ENCODE data around the gene AMFR.

AMFR gene

DNA sequence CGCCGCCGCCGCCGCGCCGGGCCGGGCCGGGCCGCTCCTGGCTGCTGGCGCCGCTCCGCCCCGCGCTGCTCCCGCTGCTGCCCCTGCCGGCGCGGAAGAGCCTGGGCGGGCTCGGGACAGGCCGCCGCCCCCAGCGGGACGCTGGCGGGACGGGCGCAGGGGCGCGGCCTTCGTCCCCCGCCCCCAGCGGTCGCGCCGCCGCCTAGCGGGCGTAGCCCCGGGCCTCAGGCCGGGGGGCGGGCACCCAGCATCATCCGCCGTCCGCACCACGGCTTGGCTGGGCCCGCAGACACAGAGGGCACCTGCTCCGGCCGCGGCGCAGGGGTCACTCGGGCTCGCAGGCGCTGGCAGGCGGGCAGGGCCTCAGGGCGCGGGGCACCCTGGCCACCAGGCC lies at the start of gene AMFR:
TSS of gene AMFR (minus strand) at position 107 of the 394 bp plus-strand sequence. CDS start 218 bp downstream, outside the sequence.
- peak; percentile 43 to 52 for DNase-seq

DNA sequence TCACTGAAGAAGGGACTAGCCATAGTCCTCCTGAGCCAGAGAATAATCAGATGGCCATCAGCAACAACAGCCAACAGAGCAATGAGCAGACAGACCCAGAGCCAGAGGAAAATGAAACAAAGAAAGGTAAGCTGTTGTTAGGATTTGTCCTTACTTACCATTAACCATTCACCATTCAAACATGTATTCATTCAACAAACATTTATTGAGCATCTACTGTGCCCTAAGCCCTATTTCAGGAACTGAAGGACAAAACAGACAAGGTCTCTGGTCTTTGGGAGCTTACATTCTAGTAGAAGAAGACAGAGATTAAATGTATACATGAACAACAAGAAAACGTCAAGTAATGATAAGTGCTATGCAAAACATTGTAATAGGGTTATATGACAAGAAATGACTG lies 45.3 kb upstream of the AMFR start:
- no peak for DNase-seq

DNA sequence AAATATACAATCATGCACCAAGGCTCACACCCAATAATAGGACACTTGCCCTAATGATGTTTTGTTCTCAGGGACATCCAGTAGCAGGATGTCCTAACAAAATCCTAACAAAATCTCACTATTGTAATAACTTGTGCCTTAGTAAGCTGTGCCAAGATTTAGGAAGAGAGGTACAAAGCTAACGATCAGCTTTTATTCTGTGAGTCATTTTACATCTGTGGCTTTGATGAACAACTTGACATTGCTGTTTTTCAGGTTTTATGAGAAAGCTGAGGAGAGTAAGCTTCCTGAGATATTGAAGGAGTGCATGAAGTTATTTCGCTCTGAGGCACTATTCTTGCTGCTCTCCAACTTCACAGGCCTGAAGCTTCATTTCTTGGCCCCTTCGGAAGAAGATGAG lies 44.9 kb upstream of the AMFR start:
- DNase-seq = no peak

DNA sequence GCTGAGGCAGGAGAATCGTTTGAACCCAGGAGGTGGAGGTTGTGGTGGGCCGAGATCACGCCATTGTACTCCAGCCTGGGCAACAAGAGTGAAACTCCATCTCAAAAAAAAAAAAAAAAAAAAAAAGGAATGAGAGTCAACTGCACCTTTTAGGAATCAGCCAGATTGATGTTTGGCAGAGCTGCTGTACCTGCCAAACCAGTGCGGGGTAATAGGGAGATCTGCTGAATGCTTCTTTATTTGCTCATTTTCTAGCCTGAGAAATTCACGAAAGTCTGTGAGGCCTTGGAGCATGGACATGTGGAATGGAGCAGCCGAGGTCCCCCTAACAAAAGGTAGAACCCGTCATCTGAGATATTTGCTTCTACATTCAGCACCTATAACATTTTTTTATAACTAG lies 44.4 kb upstream of the AMFR start:
- no peak for DNase-seq

DNA sequence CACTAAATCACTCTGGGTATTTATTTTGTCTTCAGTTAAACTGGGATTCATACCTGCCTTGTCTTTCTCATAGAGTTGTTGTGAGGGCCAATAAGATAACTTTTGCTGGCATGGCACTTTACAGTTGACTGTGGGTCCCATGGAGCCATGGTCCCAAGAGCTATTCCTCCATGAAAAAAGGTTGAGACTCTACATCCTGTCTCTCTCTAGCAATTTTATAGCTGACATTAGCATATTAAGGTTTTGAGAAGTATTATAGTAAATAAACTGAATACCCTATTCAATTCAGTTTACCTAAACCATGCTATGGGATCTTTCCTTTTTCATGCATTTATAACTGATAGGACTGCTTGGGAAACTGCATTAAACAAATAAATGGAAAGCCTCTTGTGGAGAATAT lies 43.5 kb upstream of the AMFR start:
- no peak for DNase-seq

DNA sequence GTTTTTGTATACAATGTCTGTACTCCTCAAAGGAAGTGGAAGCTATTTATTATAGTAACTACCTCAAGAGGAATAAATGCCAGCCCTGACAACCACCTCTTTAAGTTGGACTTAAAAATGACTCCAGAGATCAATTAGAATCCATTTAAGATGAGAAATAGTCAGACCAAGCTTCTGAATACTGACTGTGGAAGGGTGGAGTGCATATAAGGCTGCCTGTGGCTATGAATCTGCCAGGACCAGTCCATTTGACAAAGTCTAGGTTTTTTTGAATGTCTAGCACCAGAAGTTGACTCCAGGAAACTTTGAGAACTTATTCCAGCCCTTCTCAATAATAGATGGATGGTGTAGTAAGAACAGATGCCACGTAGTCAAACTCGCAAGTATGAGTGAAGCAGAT lies 41.0 kb upstream of the AMFR start:
- no peak for DNase-seq

DNA sequence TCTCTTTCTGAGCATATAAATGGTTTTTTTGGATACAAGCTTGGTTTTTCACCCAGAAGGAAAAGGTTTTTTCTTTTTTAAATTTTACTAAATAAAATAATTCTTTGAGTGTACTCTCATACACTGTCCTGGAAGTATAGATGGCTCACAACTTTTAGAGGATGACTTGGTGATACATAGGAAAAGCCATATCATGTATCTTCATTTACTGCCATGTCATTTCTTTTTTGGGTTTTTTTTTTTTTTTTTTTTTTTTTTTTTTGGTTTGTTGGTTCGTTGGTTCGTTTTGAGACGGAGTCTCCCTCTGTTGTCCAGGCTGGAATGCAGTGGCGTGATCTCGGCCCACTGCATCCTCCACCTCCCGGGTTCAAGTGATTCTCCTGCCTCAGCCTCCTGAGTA lies 37.8 kb upstream of the AMFR start:
- no peak for DNase-seq

DNA sequence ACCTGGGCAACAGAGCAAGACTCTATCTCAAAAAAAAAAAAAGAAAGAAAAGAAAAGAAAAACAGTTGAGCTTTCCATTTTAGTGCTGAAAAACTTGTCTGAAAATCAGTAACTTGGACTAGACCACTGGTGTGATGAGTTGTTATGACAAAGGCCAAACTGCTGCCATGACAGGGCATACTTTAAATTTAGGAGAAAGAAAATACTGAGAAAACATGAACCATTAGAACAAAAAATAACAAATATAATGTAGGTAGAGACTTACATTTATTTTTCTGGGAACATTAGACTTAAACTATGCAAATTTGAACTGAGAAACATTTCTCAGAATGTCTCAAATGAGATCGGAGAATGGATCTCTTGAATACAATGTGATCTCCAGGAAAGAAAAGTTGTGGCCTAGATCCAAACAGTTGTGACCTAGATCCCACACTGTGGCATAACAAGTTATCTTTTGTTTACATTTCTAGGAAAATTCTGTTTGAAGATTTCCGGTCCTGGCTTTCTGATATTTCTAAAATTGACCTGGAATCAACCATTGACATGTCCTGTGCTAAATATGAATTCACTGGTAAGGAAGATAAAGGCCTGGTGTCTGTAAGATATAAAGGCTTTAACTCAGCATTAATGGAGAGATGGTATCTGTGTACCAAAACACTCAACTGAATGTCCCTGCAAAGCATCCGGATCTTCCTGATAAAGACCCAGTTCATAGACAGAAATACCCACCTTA lies 36.9 kb upstream of the AMFR start:
- DNase-seq = no peak

DNA sequence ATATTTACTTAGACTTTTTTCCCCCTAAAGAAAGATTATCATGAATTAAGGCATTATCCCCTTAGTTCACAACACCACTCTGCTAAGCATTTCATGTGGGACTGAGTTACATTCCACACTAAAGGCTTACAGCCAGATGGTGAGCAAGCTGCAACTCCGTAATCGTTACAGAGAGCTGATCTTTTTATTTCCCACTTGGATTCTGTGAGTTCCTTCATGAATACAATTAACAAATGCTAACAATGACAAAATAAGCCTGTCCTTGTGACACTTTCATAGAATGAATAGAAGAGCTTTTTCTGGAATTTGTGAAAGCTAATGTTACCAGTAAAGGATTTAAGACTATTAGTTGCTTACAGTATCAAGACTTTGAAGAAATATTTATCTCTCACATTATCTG lies 34.8 kb upstream of the AMFR start:
- no peak for DNase-seq

DNA sequence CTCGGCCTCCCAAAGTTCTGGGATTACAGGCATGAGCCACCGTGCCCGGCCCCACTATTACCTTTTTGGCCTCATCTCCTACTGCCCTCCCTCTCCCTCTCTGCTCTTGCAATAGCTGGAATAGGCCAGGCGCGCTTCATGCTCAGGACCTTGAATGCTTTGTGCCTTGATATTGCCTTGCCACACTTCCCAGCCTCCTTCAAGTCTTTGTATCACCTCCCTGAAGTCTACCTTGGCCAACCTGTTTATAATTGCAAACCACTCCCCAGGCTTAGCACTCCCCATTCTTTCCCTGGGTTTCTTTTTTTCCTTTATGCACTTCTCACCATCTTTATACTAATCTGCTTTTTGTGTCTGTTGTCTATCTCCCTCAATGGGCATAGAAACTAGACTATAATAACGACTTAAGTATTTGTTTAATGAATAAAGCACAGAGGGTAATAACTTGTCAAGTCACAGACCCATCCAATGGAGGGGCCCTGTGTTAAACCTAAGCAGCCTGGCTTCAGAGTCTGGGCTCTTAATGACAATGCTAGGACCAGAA lies 32.7 kb upstream of the AMFR start:
- DNase-seq = no peak

DNA sequence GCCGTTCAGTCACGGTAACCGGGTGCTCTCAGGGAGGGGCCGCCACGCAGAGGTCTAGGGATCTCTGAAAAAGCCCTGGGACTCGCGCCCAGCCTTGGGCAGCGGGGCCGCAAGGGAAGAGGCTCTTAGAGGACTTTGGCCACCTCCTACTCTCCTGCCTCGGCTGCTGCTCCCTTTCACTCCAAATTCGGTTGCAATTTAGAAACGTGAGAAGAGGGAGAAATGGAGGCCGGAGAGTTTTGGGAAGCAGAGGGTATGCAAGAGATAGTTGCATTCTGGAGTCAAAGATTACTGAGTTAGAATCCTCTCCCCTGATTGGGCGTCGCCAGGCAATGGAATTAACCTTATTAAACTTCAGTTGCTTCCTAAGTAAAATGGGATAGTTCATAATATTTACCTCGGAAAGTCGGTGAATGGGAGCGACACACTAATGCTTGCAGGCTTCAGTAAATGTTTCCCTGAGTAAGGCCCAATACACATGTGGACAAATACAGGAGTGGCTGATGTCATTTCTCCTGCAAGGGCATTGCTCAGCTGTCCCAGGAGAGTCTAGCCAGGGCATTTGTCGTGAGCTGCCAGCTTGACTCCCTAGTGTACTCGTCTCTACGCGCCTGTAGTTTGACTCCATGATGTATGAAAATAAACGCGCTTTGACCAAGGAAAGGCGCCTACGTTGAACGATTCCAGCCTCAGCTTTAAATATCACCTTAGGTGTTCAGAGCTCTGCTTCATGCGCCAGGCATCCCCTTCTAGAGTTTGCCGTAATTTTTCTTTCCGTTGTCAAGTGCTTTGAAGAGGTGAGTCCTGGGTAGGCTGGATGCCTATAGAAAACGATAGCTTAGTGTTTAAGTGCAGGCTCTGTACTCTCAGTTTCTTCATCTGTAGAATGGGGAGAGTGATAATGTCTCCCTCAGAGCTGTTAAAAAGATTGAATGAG lies 26.7 kb upstream of the AMFR start:
- peak; percentile 78 to 82 for DNase-seq

DNA sequence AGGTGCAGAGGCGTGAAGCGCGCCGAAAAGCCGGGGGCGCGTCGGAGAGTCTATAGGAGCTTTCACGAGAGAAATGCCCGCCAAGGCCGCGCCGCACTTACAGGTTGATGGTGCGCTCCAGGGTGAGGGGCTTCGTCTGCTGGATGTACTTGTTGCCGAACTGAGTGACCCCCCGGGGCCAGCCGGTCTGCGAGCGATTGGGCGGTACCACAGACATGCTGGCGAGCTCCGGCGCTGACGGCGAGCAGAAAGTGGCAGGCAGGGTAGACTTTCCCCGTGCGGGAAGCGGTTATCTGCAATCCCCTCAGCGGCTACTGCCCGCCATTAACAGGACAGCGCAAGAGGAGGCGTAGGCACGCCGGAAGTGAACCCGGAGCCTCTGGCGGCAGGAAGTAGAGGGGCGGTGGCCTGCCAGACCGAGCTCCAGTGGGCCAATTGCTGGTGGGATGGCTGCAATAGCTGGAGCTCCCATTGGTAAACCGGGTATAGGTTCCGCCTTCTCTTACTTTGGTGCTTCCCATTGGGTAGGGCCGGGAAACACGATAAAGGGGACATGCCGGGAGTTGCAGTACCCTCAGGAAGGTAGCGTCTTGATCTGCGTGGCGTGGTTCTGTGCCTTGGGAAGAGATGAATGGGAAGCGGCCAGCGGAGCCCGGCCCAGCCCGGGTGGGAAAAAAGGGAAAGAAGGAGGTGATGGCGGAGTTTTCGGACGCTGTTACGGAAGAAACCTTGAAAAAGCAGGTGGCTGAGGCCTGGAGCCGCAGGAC lies 25.8 kb upstream of the AMFR start, which contains the start of the genes NUDT21 and OGFOD1:
TSS of gene NUDT21 (minus strand) at position 347 of the 767 bp plus-strand sequence. CDS start at position 217, 130 bp downstream.
TSS of gene OGFOD1 (plus strand) at position 569 of the 767 bp plus-strand sequence. CDS start at position 628, 59 bp downstream.
- DNase-seq = peak; percentile 99 to 100

DNA sequence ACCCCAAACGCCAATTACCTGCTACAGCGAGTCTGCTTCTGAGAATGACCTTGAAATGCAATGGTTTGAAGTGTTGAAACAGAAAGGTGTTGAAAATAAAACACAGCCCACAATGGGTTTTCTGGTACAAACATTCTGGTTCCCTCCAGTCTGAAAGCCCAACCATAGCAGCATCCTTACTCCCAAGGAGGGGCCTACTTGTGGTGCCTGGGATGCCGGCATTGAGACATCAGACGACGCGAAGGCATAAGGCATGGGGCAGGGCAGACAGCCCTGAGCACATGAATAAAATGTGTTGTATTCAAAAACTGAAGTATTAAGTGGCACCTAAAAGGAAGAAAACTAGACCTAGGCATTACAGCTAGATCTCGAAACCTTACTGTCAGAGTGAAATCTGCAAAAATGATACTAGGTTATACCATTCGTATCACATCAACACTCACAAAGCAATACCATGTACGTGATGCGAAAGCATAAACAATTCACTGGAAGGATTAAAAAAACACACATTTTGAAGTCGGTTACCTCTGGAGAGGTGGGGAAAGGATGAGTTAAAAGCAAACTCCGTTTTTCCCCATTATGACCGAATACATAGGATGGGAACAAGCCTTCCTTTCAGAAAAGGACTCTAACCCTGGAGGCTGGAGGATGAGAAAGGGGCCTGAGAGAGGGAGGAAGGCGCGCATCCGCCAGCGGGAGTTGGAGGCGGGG lies 25.1 kb upstream of the AMFR start:
- DNase-seq = peak; percentile 3 to 16

DNA sequence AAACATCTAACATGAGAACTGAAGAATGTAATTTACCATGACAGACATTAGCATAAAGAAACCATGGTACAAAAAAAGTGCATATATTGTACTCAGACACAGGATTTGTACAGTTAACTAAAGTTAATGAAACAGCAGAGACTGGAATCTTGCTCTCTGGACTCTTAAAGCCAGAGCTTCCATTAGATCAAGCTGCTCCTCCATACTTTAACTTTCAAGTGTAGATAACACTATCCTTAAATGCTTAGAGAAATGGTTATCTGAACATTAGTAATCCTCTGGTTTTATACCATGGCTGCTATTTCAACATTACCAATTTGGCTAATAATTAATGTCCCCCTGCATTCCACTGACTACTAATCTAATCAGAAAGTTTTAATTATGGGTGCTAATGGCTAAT lies 22.7 kb upstream of the AMFR start:
- no peak for DNase-seq

DNA sequence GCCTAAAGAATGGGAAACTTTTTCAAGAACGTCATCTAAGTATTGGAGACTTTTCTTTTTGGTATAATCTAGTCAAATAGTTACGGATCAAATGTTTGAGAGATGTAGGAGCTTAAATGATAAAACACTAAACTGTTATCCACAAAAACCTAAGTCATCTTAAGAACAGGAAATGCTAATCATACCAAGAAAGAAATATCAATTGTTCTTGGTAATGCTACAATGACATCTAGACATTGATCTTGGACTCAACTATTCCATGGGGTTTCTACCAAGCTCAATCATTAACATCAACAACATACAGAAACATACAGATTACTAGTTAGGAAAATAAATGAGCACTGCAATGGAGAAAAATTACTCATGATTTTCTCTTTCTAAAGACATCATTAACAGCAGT lies 21.9 kb upstream of the AMFR start:
- no peak for DNase-seq

DNA sequence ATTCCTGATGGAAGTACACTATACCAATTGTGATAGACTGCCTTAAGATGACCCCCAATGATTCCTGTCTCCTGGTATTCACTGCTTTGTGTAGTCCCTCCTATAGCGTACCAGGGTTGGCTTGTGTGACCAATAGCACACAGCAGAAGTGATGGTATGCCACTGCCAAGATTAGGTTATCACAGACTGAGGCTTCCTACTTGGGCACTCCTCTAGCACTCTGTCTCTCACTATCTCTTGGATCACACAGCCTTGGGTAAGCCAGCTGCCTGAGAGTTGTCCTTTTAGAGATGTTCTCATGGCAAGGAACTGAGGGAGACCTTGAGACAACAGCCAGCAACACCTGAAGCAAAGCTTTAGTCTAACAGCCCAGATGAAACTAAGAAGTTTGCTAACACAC lies 12.7 kb upstream of the AMFR start:
- no peak for DNase-seq

DNA sequence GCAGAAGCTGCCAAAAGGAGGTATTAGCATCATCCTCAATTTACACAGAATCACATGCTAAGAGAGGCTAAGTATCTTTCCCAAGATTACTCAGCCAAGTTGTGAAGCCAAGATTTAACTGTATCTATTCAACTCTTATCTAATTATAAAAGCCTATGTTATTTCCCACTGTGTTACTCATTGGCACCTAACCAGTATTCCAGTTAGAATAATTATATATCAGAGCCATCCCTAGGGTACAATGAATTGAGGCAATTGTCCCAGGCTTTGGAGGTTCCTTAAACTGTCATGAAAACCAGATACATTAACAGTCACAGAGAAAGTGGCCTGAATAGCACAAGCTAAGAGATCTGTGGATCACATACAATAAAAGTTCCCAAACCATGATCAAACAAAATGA lies 10.9 kb upstream of the AMFR start:
- no peak for DNase-seq

DNA sequence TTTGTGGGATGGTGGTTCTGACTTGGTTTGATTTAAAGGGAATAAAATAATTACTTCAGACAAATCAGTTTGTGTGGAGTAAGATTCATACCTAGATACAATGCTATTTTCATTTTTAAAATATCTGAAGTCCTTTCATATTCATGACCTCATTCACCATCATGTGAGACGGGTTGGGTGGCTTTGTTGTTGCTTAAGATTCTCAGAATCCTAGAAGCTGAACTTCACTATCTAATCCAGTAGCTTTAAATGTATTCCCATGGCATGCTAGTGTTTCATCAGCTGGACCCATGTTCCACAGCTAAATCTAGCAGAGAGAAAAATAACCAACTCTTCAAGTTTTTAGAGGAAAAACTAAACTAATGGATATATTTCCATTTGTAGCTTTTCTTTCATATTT lies 2.7 kb upstream of the AMFR start:
- DNase-seq = no peak

DNA sequence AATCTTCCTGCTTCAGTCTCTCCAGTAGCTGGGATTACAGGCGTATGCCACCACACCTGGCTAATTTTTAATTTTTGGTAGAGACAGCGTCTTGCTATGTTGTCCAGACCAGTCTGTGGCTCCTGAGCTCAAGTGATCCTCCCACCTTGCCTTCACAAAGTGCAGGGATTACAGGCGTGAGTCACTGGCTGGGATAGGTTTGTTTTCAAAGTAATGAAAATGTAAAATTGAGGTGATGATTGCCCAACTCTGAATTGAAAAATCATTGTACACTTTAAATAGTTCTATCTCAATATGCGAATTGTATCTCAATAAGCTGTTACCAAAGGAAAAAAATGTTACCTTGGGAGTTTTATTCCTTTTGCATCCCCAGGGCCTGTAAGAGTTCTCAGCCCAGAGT lies 1.2 kb upstream of the AMFR start:
- no peak for DNase-seq

DNA sequence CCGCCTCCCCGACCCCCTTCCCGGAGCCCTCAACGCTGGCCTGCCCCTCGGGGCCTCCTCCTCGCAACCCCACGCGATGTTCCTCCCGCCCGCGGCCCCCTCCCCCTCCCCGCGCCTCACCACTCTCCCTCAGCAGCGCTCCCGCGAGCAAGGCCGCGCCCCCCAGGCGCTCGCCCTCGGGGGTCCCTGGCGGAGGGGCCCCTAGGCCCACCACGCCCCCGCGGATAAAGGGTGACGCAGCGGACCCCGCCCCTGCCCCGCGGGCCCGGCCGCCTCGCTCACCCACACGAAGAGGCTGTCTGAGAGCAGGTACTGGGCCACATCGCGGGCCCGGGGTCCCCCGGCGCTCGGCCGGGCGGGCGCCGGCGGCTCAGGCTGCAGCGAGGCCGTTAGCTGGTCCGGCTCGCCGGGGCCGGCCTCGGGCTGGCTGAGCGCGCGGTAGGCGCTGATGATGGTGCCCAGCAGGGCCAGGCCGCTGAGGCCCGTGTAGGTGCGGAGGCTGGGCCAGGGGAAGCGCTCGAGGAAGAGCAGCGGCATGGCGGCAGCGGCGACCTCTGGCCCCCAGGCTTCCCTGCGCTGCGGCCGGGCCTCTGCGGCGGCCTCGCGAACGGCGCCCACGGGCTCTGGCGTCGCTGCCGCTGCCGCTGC lies 430 bp downstream of the AMFR start:
- DNase-seq = peak in 1 of 2 experiments; percentile 19

DNA sequence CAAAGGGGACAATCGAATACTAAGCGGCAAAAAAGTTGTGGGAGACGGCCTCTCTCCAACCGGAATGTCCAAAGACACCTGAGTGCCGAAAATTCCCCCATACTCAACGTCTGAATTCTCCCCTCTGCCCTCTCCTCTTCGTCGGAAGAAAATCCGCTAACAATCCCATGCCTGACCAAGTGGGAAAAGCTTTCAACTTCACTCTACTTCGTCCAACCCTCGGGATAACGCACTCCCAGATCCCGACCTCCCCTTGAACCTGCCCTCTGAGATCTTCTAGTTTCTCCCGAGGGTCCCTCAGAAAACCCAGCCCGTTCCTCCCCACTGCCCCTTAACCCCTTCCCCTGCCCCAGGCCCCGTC lies 961 bp downstream of the AMFR start:
- DNase-seq = peak in 1 of 2 experiments; percentile 20
